NCI-H2107 treated with DMSO at 0.1 percent for 48 hours (cell line): ENCODE data around the gene LTBP2.

Source experiments
- DNase-seq: peaks from one replicate; lab custom pipeline; 2025; ENCODE audit not compliant: unreplicated experiment; lab: John Stamatoyannopoulos, UW

Gene LTBP2

GRCh38 chr14:74574706-74575105 is 37.3 kb downstream of the LTBP2 start:
- no peak for DNase-seq

- DNase-seq, result no peak
These were observed 38.0 kb downstream of the LTBP2 start for GRCh38 chr14:74574090-74574433.

- DNase-seq, result no peak
These were observed 38.5 kb downstream of the LTBP2 start for GRCh38 chr14:74573421-74574089.

GRCh38 chr14:74572726-74573301 is 39.2 kb downstream of the LTBP2 start:
- no peak for DNase-seq

- DNase-seq, result peak; percentile 60
These were observed 39.9 kb downstream of the LTBP2 start for GRCh38 chr14:74571901-74572725.

- DNase-seq, result no peak
These were observed 40.6 kb downstream of the LTBP2 start for GRCh38 chr14:74571441-74571841.

- DNase-seq, result no peak
These were observed 41.3 kb downstream of the LTBP2 start for GRCh38 chr14:74570696-74571095.

- DNase-seq, result no peak
These were observed 42.0 kb downstream of the LTBP2 start for GRCh38 chr14:74569806-74570591.

GRCh38 chr14:74569387-74569786 is 42.6 kb downstream of the LTBP2 start:
- DNase-seq, result no peak

GRCh38 chr14:74568911-74569310 is 43.1 kb downstream of the LTBP2 start:
- no peak for DNase-seq

GRCh38 chr14:74568380-74568649 is 43.7 kb downstream of the LTBP2 start:
- no peak for DNase-seq

GRCh38 chr14:74567646-74568379 is 44.2 kb downstream of the LTBP2 start:
- DNase-seq, result no peak

GRCh38 chr14:74567219-74567618 is 44.8 kb downstream of the LTBP2 start:
- no peak for DNase-seq

GRCh38 chr14:74566174-74567141 is 45.6 kb downstream of the LTBP2 start:
- no peak for DNase-seq

GRCh38 chr14:74563586-74564159 is 48.4 kb downstream of the LTBP2 start:
- DNase-seq, result no peak

- no peak for DNase-seq
These were observed 48.8 kb downstream of the LTBP2 start for GRCh38 chr14:74563233-74563585.

- no peak for DNase-seq
These were observed 49.4 kb downstream of the LTBP2 start for GRCh38 chr14:74562515-74563232.

GRCh38 chr14:74558655-74559054 is 53.4 kb downstream of the LTBP2 start:
- DNase-seq, result no peak

- DNase-seq, result no peak
These were observed 54.3 kb downstream of the LTBP2 start for GRCh38 chr14:74557691-74558090.
